Central memory CD8-positive, alpha-beta T cell (primary cell): ENCODE results near the gene ANKUB1.

Source experiments
- ATAC-seq: fragments of 150-1000 bp; cut with Tn5 transposase; replicated peaks from 2 replicates; pipeline ENCODE4 v1.10.0; 2022; ENCODE audit warnings: mild to moderate bottlenecking, moderate FRiP score, moderate number of reproducible peaks; ENCODE audit not compliant: poor library complexity, severe bottlenecking; ENCODE audit errors: extremely low read depth
- DNase-seq, 2 donors: peaks; one replicate each; pipeline ENCODE4 v3.0.0; 2021; ENCODE audit warnings: low spot score in 2 of 2
- H3K27ac Mint-ChIP-seq: one replicate; pipeline ENCODE4 v1.8.0; 2022; ENCODE audit warnings: low read depth, mild to moderate bottlenecking, moderate library complexity, mixed read lengths
- H3K27me3 Mint-ChIP-seq: one replicate; pipeline ENCODE4 v1.8.0; 2022; ENCODE audit warnings: mixed read lengths
- H3K36me3 Mint-ChIP-seq: one replicate; pipeline ENCODE4 v1.8.0; 2022; ENCODE audit warnings: mild to moderate bottlenecking, moderate library complexity, mixed read lengths; ENCODE audit not compliant: insufficient read depth
- H3K4me1 Mint-ChIP-seq: one replicate; pipeline ENCODE4 v1.8.0; 2022; ENCODE audit warnings: mixed read lengths
- H3K4me3 Mint-ChIP-seq: one replicate; pipeline ENCODE4 v1.8.0; 2022; ENCODE audit warnings: mild to moderate bottlenecking, moderate library complexity, mixed read lengths
- H3K9me3 Mint-ChIP-seq: one replicate; pipeline ENCODE4 v1.8.0; 2022; ENCODE audit warnings: mixed read lengths

ANKUB1 gene

DNA sequence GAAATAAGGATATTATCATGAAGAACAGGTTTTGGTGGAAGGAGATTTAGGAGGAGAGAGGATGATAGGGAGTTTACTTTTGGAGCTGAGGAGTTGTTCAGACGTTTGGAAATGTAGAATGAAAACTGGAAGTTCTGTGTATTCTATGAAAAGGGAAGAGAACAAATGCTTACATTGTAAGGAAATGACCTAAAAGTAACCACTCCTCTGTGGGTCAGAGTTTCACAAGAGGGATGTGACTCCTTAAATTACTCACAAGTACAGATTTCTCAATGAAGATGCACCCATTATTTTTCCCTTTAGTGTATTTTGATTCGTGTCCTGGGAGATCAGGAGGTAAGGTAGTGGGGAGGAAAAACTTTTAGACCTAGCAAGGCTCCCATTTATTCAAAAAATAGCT, 24.6 kb upstream of the ANKUB1 start:
- Mint-ChIP-seq H3K36me3 (peaks cover 7% of the 10 kb centered on the region), H3K4me1 (peaks cover 83% of the 10 kb centered on the region), H3K4me3 (no peak overlapping the region), H3K9me3 (no peaks in the 10 kb centered on the region), H3K27me3 (no peaks in the 10 kb centered on the region), H3K27ac (no peak overlapping the region)
- ATAC-seq = no peak
- no peak for DNase-seq

DNA sequence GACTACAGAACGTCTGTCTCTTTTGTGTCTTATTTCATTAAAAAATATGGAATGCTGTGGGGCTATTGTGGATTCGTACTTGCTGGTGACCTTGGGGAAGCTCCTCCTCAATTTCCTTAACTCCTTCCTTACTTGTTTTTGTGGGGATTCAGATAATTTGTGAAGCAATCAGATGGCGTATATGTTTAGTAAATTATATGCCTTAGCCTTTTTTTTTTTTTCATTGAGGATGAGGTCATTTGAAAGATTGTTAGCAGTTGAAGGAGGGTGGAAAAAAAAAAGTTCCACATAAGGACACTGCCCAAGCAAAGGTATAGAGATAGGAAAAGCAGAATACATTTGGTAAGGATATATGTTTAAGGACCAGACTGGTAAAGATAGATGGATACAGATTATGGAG, 24.0 kb upstream of the ANKUB1 start:
- peaks cover 76% of the 10 kb centered on the region for H3K4me1 Mint-ChIP-seq
- no peak for ATAC-seq
- H3K9me3 Mint-ChIP-seq = no peaks in the 10 kb centered on the region
- no peak overlapping the region for H3K4me3 Mint-ChIP-seq
- peaks cover 7% of the 10 kb centered on the region for H3K36me3 Mint-ChIP-seq
- no peaks in the 10 kb centered on the region for H3K27me3 Mint-ChIP-seq
- no peak for DNase-seq
- H3K27ac Mint-ChIP-seq = peak overlapping the region; percentile 8

DNA sequence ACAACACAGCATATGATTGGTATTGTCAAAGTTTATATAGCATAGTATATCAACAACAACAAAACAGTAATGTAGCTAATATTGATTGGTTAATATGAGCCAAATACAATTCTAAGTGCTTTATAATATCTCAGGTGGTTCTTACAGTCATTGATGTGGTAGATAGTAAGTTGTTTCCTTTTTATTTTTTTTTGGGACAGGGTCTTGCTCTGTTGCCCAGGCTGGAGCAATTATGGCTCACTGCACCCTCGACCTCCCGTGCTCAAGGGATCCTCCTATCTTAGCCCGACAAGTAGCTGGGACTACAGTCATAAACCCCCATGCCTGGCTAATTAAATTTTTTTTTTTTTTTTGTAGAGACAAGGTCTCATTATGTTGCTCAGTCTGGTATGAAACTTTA, 23.4 kb upstream of the ANKUB1 start:
- no peak overlapping the region for H3K4me3 Mint-ChIP-seq
- H3K36me3 Mint-ChIP-seq = peaks cover 7% of the 10 kb centered on the region
- peak overlapping the region; percentile 8 for H3K27ac Mint-ChIP-seq
- ATAC-seq (no peak), DNase-seq (no peak)
- H3K9me3 Mint-ChIP-seq = no peaks in the 10 kb centered on the region
- peaks cover 73% of the 10 kb centered on the region for H3K4me1 Mint-ChIP-seq
- no peaks in the 10 kb centered on the region for H3K27me3 Mint-ChIP-seq

DNA sequence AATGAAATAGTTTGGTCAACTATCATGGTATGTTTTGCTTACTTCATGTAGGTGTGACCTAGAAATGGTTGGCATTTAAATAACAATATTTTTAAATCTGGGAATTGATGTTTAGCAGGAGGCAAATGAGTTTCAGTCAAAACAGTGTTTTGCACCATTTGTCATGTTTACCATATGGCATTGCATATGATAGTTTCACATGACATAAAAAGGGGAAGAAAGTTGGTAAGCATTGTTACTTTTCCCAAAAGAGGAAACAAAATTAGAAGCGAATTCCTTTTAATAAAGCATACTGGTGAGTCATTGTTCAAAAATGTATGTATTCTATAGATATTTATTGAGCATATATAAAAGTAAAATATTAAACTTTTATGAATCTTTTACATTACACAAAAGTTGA, 23.0 kb upstream of the ANKUB1 start:
- H3K9me3 Mint-ChIP-seq = no peaks in the 10 kb centered on the region
- DNase-seq = no peak
- H3K4me3 Mint-ChIP-seq = no peak overlapping the region
- peaks cover 73% of the 10 kb centered on the region for H3K4me1 Mint-ChIP-seq
- no peak overlapping the region for H3K27ac Mint-ChIP-seq
- no peak for ATAC-seq
- peaks cover 7% of the 10 kb centered on the region for H3K36me3 Mint-ChIP-seq
- H3K27me3 Mint-ChIP-seq = no peaks in the 10 kb centered on the region

DNA sequence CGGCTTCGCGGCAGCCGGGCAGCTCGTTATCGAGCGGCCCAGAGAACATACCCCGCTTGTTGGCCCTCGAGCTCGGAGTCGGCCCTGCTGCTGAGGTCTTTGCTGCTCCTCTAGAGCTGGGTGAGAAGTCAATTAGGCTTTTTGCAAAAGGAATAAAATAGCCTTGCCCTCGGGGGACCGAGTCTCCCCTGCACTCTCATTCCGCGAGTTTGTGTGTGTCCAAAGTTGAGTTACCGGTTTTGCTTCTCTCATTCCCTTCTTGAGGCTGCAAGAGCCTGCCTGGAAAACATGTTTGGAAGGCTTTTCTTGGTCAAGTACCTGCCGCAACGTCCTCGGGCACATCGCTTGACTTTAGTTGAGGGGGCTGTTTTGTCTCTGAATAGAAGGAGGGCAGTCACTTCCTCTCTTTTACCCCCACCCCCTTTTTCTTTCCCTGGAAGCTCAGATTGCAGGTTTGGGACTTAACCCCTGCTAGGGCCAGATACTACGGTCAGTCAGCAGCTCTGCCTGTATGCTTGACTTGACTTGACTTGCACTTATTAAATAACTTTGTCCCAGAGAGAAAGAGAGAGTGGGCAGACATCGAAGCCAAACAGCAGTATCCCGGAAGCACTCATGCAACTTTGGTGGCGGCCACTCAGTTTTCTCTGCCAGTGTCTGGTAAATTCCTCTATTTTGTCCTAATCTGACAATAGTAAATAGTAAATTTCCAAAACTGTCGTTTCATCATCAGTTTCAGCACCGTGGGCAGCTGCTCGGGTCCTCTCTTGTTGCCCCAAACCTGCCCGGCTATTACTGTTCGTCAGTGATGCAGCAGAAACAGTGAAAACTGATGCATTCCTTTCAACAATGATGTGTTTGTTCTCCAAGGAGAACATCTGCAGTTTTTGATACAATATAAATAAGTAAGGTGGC, 21.3 kb upstream of the ANKUB1 start:
- Mint-ChIP-seq H3K27ac (peak overlapping the region; percentile 96), H3K36me3 (peaks cover 7% of the 10 kb centered on the region), H3K27me3 (no peaks in the 10 kb centered on the region), H3K9me3 (no peaks in the 10 kb centered on the region), H3K4me3 (peak overlapping the region; percentile 98), H3K4me1 (peaks cover 64% of the 10 kb centered on the region)
- ATAC-seq (peak; percentile 40), DNase-seq (peak in 1 of 2 donors; percentile 15)

DNA sequence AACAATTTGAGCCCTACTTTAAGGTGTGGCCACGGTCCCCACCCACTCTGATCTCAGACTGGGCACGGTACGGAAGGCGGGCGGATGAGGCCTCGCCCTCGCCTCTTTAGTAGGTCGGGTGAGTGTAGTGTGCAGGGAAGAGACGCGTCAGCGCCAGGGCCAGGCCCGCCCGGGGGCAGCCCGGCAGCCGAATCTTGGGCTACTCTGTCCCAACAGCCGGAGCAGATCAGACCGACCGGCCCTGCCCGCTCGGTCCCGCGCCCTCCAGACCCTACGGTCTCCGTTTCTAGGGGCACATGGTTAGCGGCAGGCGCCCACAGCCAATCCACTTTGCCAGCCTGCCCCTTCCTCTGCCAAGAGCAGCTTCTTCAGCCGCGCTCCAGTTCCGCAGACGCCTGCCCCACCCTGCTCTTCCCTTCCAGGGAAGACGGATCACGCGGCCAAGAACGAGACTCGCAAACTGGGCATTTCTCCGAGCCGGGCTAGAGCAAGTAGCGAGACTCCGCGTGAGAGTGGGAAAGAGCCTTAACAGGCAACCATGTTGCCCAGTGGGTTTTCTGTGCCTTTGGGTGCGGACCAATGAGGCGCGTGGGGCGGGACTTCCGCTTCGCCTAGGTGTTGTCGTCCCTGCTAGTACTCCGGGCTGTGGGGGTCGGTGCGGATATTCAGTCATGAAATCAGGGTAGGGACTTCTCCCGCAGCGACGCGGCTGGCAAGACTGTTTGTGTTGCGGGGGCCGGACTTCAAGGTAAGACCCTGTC, 20.4 kb upstream of the ANKUB1 start, which contains the start of gene RNF13:
RNF13 (plus strand) TSS at position 610 of the 761 bp plus-strand sequence. CDS start 32,812 bp downstream, outside the sequence.
- DNase-seq = peak; percentile 86
- H3K27ac Mint-ChIP-seq = peak within 1 kb of the TSS; percentile 96
- peaks cover 8% of the 10 kb centered on the region for H3K27me3 Mint-ChIP-seq
- H3K36me3 Mint-ChIP-seq = peaks cover 7% of the 10 kb centered on the region
- peak; percentile 97 for ATAC-seq
- peaks cover 56% of the 10 kb centered on the region for H3K4me1 Mint-ChIP-seq
- peak within 1 kb of the TSS; percentile 98 for H3K4me3 Mint-ChIP-seq
- H3K9me3 Mint-ChIP-seq = no peaks in the 10 kb centered on the region

DNA sequence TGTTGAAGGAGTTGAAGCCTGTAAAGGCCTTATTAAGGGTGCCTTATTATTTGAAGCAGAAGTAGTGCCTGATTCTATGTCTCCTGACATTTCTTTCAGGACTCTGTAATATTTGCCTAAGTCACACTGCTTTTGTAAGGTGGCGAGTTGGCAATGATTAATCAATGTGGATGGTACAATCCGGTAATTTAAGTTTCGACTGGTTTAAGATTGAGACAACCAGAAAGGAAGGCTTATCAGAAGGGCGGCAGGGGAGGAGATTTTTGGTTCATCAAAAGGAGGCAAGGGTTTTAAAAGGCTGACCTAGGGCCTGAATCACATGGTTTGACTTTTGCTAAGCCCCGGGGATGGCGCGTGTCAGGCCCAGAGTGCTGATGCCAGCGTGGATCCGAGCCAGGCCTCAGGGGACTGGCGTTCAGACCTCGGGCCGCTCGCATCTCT, 19.8 kb upstream of the ANKUB1 start:
- peak overlapping the region; percentile 96 for H3K27ac Mint-ChIP-seq

DNA sequence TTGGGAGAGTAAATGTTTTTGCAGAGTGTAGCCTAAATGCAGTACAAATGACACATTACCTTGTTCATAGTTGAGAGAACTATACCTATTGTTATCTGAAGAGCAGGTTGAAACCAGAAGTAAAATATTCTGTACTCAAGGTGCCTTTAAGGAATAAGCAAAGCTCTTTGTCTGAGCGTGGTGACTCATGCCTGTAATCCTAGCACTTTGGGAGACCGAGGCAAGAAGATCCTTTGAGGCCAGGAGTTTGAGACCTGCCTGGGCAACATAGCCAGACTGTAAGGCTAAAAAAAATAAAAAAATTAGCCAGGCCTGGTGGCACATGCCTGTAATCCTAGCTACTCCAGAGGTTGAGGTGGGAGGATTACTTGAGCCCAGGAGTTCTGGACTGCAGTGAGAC, 18.5 kb upstream of the ANKUB1 start:
- Mint-ChIP-seq H3K9me3 (no peaks in the 10 kb centered on the region), H3K36me3 (peaks cover 7% of the 10 kb centered on the region), H3K4me3 (no peak overlapping the region), H3K4me1 (peaks cover 41% of the 10 kb centered on the region), H3K27me3 (peaks cover 26% of the 10 kb centered on the region), H3K27ac (no peak overlapping the region)
- DNase-seq = no peak
- ATAC-seq = no peak

More for the DNA sequence above, 19.8 kb upstream of the ANKUB1 start:
- peak overlapping the region; percentile 98 for H3K4me3 Mint-ChIP-seq
- H3K9me3 Mint-ChIP-seq = no peaks in the 10 kb centered on the region
- H3K36me3 Mint-ChIP-seq = peaks cover 7% of the 10 kb centered on the region
- ATAC-seq (no peak), DNase-seq (no peak)
- peaks cover 50% of the 10 kb centered on the region for H3K4me1 Mint-ChIP-seq
- peaks cover 12% of the 10 kb centered on the region for H3K27me3 Mint-ChIP-seq

DNA sequence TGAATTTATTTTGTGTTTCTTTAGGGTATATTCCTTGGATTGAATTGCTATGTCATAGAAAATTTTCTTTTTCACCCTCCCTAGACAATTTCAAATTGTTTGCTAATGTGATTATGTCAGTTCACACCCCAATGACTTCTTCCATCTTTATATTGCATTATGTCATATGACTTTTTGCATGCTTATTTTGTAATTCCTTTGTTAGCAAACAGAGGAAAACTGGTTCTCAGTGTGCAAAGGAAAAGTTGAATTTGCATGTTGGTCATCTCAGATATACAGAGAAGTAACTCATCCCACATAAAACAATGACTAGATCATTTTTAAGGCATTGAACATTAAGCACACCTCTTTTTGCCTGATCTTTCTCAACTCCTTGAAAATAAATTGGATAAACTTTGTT, 17.3 kb upstream of the ANKUB1 start:
- peaks cover 30% of the 10 kb centered on the region for H3K4me1 Mint-ChIP-seq
- ATAC-seq (no peak), DNase-seq (no peak)
- no peaks in the 10 kb centered on the region for H3K9me3 Mint-ChIP-seq
- no peak overlapping the region for H3K4me3 Mint-ChIP-seq
- H3K36me3 Mint-ChIP-seq = peaks cover 7% of the 10 kb centered on the region
- H3K27ac Mint-ChIP-seq = no peak overlapping the region
- peaks cover 26% of the 10 kb centered on the region for H3K27me3 Mint-ChIP-seq

DNA sequence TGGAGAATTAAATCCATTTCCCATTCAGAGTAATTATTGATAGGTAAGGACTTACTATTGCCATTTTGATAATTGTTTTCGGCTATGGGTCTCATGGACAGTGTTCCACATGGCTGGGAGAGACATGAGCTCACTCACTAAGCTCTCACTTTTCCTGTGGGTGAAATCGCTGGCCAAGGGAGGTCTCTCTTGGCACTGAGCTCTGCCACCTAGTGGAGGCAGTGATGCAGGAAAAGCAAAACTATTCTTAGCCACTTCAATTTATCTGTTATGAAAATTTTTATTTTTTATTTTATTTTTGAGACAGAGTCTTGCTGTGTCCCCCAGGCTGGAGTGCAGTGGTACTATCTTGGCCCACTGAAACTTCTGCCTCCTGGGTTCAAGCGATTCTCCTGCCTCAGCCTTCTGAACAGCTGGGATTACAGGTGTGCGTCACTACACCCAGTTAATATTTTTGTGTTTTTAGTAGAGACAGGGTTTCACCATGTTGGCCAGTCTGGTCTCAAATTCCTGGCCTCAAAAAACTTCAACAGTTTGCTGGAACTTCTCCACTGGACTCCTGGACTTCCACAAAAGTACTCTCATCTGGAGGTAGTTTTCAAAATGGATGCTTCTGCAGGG, 16.0 kb upstream of the ANKUB1 start:
- Mint-ChIP-seq H3K27ac (no peak overlapping the region), H3K4me3 (no peak overlapping the region), H3K27me3 (peaks cover 26% of the 10 kb centered on the region), H3K36me3 (peaks cover 5% of the 10 kb centered on the region), H3K9me3 (no peaks in the 10 kb centered on the region), H3K4me1 (peaks cover 17% of the 10 kb centered on the region)
- ATAC-seq (no peak), DNase-seq (peak in 1 of 2 donors; percentile 32)

DNA sequence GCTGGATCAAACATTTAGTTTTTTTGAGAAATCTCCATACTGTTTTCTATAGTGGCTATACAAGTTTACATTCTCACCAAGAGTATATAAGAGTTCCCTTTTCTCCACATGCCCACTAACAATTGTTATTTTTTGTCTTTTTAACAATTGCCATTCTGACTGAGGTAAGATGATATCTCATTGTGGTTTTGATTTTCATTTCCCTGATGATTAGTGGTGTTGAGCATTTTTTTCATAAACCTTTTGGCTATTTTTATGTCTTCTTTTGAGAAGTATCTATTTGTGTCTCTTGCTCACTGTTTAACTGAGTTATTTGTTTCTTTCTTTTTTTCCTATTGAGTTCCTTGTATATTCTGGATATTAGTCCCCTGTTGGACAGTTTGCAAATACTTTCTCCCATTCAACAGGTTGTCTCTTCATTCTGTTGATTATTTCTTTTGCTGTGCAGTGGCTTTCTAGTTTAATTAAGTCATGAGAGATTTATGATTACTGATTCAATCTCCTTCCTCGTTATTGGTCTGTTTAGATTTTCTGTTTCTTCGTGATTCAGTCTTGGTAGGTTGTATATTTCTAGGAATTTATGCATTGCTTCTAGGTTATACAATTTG, 13.9 kb upstream of the ANKUB1 start:
- DNase-seq = no peak
- Mint-ChIP-seq H3K4me3 (no peak overlapping the region), H3K36me3 (no peaks in the 10 kb centered on the region), H3K9me3 (no peaks in the 10 kb centered on the region), H3K27me3 (peaks cover 26% of the 10 kb centered on the region), H3K27ac (no peak overlapping the region), H3K4me1 (peaks cover 5% of the 10 kb centered on the region)
- no peak for ATAC-seq

DNA sequence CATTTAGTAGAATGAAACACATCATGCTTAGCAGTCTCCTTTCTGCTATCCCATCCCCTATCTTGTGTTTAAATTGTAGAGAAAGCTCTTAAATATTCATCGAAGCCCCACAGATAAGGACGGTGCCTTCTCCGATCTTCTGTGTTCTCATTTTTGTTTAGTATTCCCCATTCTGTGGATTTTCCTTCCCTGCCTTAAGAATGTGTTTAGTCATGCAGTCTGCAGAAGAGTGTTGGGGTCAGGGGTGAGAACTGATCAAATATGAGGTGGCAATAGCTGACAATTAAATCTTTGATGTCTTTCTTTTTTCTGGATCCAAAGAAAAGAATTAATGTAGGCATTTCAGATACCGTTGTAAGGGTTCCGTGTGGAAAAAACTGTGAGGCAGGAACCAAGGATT, 9.3 kb upstream of the ANKUB1 start:
- H3K9me3 Mint-ChIP-seq = no peaks in the 10 kb centered on the region
- H3K27me3 Mint-ChIP-seq = peaks cover 32% of the 10 kb centered on the region
- ATAC-seq (no peak), DNase-seq (no peak)
- no peak overlapping the region for H3K4me3 Mint-ChIP-seq
- no peak overlapping the region for H3K27ac Mint-ChIP-seq
- H3K4me1 Mint-ChIP-seq = peaks cover 4% of the 10 kb centered on the region
- peaks cover 4% of the 10 kb centered on the region for H3K36me3 Mint-ChIP-seq
